ENCODE measurements around the gene RUSC2. TPM values are rescaled to one million over a fixed set of nuclear protein-coding genes. Genes with fewer than 3 reads are reported as not detected.
"Not testable (repeated sequence)": the region's sequence is repeated elsewhere in the genome, so short reads cannot be mapped to it uniquely, and the experiment has no call there.

The RUSC2 gene
- total RNA-seq, 1 donor from 2014 or later, result 25.1 TPM

GRCh38 chr9:35488566-35489312 lies 1.2 kb upstream of the RUSC2 start:
- ATAC-seq, result no peak
- intact Hi-C loops (cut with DNase I), result loop anchor here (1.0 to 5.0 kb wide), 2 partner anchors 66 to 114 kb away; no protein-coding TSS in a partner anchor
- peak; percentile 37 for DNase-seq (ENCODE audit: missing footprints)

- ATAC-seq (peak; percentile 37), DNase-seq (ENCODE audit: missing footprints) (peak; percentile 71)
- intact Hi-C loops (cut with DNase I), result loop anchor here (2.0 kb wide), 1 partner anchor 20 kb away; no protein-coding TSS in a partner anchor
These were observed 421 bp downstream of the RUSC2 start for GRCh38 chr9:35490155-35490909.

- no peak for ATAC-seq
- intact Hi-C loops (cut with DNase I), result loop anchor here (2.0 kb wide), 1 partner anchor 20 kb away; no protein-coding TSS in a partner anchor
- no peak for DNase-seq (ENCODE audit: missing footprints)
These were observed 1.1 kb downstream of the RUSC2 start for GRCh38 chr9:35490910-35491465.

- intact Hi-C loops (cut with DNase I); ATAC-seq; DNase-seq (ENCODE audit: missing footprints): not testable (repeated sequence)
These were observed 3.2 kb downstream of the RUSC2 start for GRCh38 chr9:35493119-35493518.

- intact Hi-C loops (cut with DNase I), result no loop called here
- no peak for ATAC-seq
- no peak for DNase-seq (ENCODE audit: missing footprints)
These were observed 6.1 kb downstream of the RUSC2 start for GRCh38 chr9:35495984-35496383.

- intact Hi-C loops (cut with DNase I); DNase-seq (ENCODE audit: missing footprints); ATAC-seq: not testable (repeated sequence)
These were observed 8.3 kb downstream of the RUSC2 start for GRCh38 chr9:35498245-35498644.

GRCh38 chr9:35499029-35499700 lies 9.3 kb downstream of the RUSC2 start:
- ATAC-seq (no peak), DNase-seq (ENCODE audit: missing footprints) (no peak)
- intact Hi-C loops (cut with DNase I), result no loop called here

- ATAC-seq (no peak), DNase-seq (ENCODE audit: missing footprints) (no peak)
- intact Hi-C loops (cut with DNase I), result no loop called here
These were observed 9.8 kb downstream of the RUSC2 start for GRCh38 chr9:35499701-35500030.

- DNase-seq (ENCODE audit: missing footprints), result no peak
- intact Hi-C loops (cut with DNase I), result no loop called here
- no peak for ATAC-seq
These were observed 10.3 kb downstream of the RUSC2 start for GRCh38 chr9:35500130-35500748.

- DNase-seq (ENCODE audit: missing footprints) (no peak), ATAC-seq (no peak)
- intact Hi-C loops (cut with DNase I), result no loop called here
These were observed 12.0 kb downstream of the RUSC2 start for GRCh38 chr9:35501946-35502345.

GRCh38 chr9:35506359-35506758 lies 16.4 kb downstream of the RUSC2 start:
- intact Hi-C loops (cut with DNase I), result no loop called here
- DNase-seq (ENCODE audit: missing footprints) (no peak), ATAC-seq (no peak)

- DNase-seq (ENCODE audit: missing footprints) (no peak), ATAC-seq (no peak)
- intact Hi-C loops (cut with DNase I), result no loop called here
These were observed 18.2 kb downstream of the RUSC2 start for GRCh38 chr9:35508069-35508468.

GRCh38 chr9:35510383-35510753 lies 20.5 kb downstream of the RUSC2 start:
- intact Hi-C loops (cut with DNase I), result loop anchor here (1.0 to 2.0 kb wide), 2 partner anchors 20 to 28 kb away; partner anchors contain the start of gene RUSC2
- DNase-seq (ENCODE audit: missing footprints) (no peak), ATAC-seq (no peak)

GRCh38 chr9:35510754-35511428 lies 21.0 kb downstream of the RUSC2 start:
- DNase-seq (ENCODE audit: missing footprints) (peak; percentile 83), ATAC-seq (peak; percentile 95)
- intact Hi-C loops (cut with DNase I), result loop anchor here (1.0 to 2.0 kb wide), 2 partner anchors 20 to 27 kb away; partner anchors contain the start of gene RUSC2

GRCh38 chr9:35511453-35511852 lies 21.5 kb downstream of the RUSC2 start:
- intact Hi-C loops (cut with DNase I), result loop anchor here (2.0 kb wide), 1 partner anchor 21 kb away; the partner anchor contains the start of gene RUSC2
- no peak for DNase-seq (ENCODE audit: missing footprints)
- ATAC-seq, result no peak

- ATAC-seq, result no peak
- no peak for DNase-seq (ENCODE audit: missing footprints)
- intact Hi-C loops (cut with DNase I), result no loop called here
These were observed 25.9 kb downstream of the RUSC2 start for GRCh38 chr9:35515766-35516165.

- intact Hi-C loops (cut with DNase I), result no loop called here
- DNase-seq (ENCODE audit: missing footprints) (no peak), ATAC-seq (no peak)
These were observed 26.6 kb downstream of the RUSC2 start for GRCh38 chr9:35516479-35516878.

GRCh38 chr9:35517131-35517530 lies 27.2 kb downstream of the RUSC2 start:
- DNase-seq (ENCODE audit: missing footprints) (no peak), ATAC-seq (no peak)
- intact Hi-C loops (cut with DNase I), result no loop called here

All from Right ventricle myocardium inferior (tissue), 1 donor.